IgD-negative memory B cell (primary cell): ENCODE measurements around the gene CNN2. TPM values are rescaled to one million over a fixed set of nuclear protein-coding genes. Genes with fewer than 3 reads are reported as not detected.

ENCODE experiments used
- H3K27ac Mint-ChIP-seq, 3 donors: one replicate each; pipeline ENCODE4 v1.8.0; 2020 to 2022; ENCODE audit warnings: mild to moderate bottlenecking in 3 of 3, mixed read lengths in 3 of 3, moderate library complexity in 1 of 3
- H3K27me3 Mint-ChIP-seq: one replicate; pipeline ENCODE4 v1.8.0; 2021; ENCODE audit warnings: mixed read lengths
- H3K36me3 Mint-ChIP-seq: one replicate; pipeline ENCODE4 v1.8.0; 2020; ENCODE audit warnings: mild to moderate bottlenecking, mixed read lengths
- H3K4me1 Mint-ChIP-seq, 3 donors: one replicate each; pipeline ENCODE4 v1.8.0; 2020 to 2022; ENCODE audit warnings: mixed read lengths in 3 of 3, mild to moderate bottlenecking in 1 of 3
- H3K4me3 Mint-ChIP-seq, 4 donors: one replicate each; pipeline ENCODE4 v1.8.0; 2020 to 2022; ENCODE audit warnings: mild to moderate bottlenecking in 4 of 4, mixed read lengths in 4 of 4, moderate library complexity in 3 of 4
- H3K9me3 Mint-ChIP-seq, 3 donors: one replicate each; pipeline ENCODE4 v1.8.0; 2020 to 2021; ENCODE audit warnings: mixed read lengths in 3 of 3, mild to moderate bottlenecking in 1 of 3
- polyA plus RNA-seq: library from polyadenylated mRNA; unstranded; fragments of 300-500 nt; fragmentation: Illumina TruSeq; gene quantifications from one replicate; pipeline ENCODE4 v1.2.3, GENCODE V29; 2021

CNN2 gene
- polyA plus RNA-seq, 1 donor from 2014 or later: 596 TPM

DNA sequence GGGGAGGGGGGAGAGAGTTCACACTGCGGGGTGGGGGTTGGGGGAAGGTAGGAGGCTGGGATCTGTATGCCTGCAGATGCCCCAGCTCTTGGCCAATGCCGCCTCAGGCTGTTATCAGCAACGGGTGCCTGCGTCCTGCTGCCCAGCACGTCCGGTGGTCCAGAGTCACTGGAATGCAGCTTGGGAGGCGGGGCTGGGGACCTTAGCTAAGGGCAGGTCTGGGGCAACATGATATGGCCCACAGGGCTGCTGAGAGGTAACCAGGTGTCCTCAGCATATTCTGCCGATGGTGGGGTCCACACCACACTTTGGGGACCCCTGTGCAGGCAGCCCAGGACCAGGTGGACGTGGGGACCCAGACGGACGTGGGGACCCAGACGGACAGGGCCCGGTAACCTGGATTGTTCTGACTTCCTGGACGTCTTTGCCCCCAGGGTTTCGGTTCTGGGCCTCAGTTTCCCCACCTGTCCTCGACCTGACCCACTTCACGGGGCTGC lies 39.9 kb downstream of the CNN2 start:
- Mint-ChIP-seq H3K9me3 (no peaks in the 10 kb centered on the region), H3K36me3 (peaks cover 6% of the 10 kb centered on the region), H3K27ac (peak overlapping the region; percentile 82 to 97 (median 88)), H3K27me3 (no peaks in the 10 kb centered on the region), H3K4me1 (peaks cover 6 to 24% (median 8%) of the 10 kb centered on the region in 3 donors), H3K4me3 (peak overlapping the region in 3 of 4 donors; percentile 82 to 89 (median 85))

DNA sequence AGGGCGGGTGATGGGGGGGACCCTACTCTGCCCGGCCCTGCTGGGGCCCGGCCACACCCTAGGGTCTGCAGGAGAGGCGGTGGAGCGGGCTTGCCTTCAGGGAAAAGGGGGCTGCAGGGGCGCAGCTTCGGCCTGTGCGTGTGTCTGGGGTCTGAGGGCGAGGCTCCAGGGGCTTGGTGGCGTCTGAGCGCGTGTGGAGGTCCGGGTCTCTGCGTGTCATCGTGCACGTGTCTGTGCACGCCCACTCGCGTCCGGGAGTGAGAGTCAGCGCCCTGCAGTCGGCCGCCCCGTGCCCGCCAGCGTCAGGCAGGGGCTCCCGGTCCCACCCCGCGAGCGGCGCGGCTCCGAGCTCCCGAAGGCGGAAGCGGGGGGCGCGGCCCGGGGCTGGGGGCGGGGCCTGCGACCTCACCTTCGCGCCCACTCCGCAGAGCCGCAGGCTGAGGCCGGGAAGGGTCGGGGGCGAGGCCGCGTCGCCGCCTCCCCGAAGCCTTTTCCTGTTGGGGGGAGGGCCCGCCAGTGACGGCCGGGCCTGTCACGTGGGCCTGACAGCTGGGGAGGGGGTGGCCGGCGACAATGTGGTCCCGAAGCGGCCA lies 40.4 kb downstream of the CNN2 start, which contains the start of gene ARHGAP45:
Gene ARHGAP45, plus strand, starts transcription at position 420 of the 593 bp plus-strand sequence. CDS start 239 bp downstream, outside the sequence.
- Mint-ChIP-seq H3K4me3 (peak within 1 kb of the TSS; percentile 85 to 98 (median 94)), H3K36me3 (peaks cover 7% of the 10 kb centered on the region), H3K27ac (peak within 1 kb of the TSS; percentile 91 to 97 (median 92)), H3K9me3 (no peaks in the 10 kb centered on the region), H3K27me3 (no peaks in the 10 kb centered on the region), H3K4me1 (peaks cover 8 to 27% (median 9%) of the 10 kb centered on the region in 3 donors)

DNA sequence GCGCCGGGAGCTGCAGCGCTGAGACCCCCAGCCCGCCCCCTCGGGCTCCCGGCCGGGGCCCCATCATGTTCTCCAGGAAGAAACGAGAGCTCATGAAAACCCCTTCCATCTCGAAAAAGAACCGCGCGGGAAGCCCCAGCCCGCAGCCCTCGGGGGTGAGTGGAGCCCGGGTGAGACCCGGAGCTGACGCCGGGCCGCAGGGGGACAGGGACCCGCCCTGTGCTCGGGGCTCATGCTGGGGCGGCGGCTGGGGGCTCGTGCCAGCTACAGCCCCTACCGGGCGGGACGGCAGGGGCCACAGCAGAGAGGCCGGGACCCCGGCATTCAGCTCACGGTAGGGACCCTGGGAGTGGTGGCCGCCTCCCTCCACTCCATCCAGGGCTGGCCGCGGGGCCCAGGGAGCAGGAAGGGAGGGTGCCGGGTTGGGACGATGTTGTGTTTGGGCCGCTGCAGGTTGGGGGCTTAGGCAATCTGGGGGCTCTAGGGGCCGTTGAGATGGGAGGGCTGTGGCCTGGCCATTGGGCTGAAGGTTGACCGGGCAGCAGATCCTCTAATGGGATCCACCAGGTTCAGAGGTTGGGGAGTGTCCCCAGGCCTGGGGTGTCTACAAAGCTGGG lies 41.0 kb downstream of the CNN2 start:
- peaks cover 7% of the 10 kb centered on the region for H3K36me3 Mint-ChIP-seq
- H3K4me3 Mint-ChIP-seq: peak overlapping the region; percentile 85 to 98 (median 94)
- H3K27ac Mint-ChIP-seq: peak overlapping the region; percentile 91 to 97 (median 92)
- no peaks in the 10 kb centered on the region for H3K9me3 Mint-ChIP-seq
- no peaks in the 10 kb centered on the region for H3K27me3 Mint-ChIP-seq
- peaks cover 8 to 29% (median 11%) of the 10 kb centered on the region in 3 donors for H3K4me1 Mint-ChIP-seq

DNA sequence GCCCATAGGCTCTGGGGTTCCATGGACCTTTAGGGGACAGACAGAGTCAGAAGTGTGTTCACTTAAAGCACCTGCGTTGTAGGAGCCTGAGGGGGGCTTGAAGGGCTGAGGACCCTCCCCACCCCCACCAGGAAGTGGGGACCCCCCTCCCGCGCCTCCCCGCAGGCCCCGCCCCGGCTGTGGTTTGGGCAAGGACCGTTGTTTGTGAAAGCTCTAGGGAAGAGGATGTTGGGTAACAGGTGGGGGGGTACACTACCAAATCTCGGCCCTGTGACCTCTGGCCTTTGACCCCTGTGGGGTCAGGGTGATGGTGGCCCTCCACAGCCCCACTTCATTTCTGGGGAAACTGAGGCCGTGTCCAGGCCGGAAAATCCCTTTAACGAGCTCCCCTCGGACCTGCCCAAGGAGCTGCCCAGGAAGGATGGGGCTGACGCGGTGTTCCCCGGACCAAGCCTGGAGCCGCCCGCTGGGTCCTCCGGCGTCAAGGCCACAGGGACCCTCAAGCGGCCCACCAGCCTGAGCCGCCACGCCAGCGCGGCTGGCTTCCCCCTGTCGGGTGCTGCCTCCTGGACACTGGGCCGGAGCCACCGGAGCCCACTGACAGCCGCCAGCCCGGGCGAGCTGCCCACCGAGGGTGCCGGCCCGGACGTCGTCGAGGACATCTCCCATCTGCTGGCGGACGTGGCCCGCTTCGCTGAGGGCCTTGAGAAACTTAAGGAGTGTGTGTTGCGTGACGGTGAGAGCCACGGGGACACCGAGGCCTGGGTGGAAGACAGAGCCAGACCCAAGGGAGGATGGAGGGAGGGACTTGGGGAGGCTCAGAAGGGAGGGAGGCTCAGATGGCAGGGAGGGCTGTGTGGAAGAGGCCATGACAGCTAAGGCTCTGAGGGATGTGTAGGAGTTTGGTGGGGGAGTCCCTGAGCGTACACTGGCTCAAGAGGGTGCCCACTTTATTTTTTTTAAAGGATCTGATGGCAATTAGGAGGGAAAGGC lies 41.9 kb downstream of the CNN2 start:
- H3K4me1 Mint-ChIP-seq: peaks cover 8 to 30% (median 17%) of the 10 kb centered on the region in 3 donors
- peak overlapping the region; percentile 85 to 98 (median 94) for H3K4me3 Mint-ChIP-seq
- peaks cover 7% of the 10 kb centered on the region for H3K36me3 Mint-ChIP-seq
- H3K27me3 Mint-ChIP-seq: no peaks in the 10 kb centered on the region
- peak overlapping the region; percentile 91 to 97 (median 92) for H3K27ac Mint-ChIP-seq
- H3K9me3 Mint-ChIP-seq: no peaks in the 10 kb centered on the region

DNA sequence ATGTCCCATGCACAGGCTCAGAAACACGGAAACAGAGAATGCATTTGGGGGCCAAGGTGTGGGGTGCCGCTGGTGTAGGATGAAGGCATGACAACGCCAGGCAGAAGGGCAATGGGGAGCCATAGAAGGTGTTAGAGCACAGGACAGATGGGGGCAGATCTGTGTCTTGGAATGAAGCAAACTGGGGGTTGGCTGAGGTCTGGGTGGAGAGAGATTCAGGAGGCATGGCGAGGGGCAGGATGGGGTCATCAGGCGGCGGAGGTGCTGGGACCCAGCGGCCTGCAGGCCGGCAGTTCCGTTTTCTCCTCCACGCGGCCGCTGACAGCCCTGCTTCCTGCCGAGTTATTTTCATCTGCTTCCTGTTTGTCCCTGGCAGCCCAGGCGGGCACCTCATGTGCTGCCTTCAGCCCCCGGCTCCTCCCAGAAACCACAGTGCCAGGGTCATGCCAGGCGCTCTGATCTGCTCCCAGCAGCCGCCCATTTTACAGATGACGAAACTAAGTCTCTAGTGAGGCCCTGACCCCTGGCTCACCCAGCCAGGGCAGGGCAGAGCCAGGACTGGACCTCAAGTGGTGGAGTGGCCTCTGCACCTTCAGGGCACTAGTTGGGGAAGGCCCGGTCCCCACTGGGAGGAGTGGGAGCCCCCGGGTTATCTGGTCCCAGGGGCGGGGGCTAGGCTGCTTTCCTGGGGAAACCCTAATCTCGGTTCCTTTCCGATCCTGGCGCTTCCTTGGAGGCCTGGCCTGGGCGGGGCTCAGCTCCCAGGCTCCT lies 42.8 kb downstream of the CNN2 start:
- H3K9me3 Mint-ChIP-seq: no peaks in the 10 kb centered on the region
- H3K4me3 Mint-ChIP-seq: peak overlapping the region; percentile 85 to 98 (median 94)
- peaks cover 8 to 23% (median 19%) of the 10 kb centered on the region in 3 donors for H3K4me1 Mint-ChIP-seq
- H3K27ac Mint-ChIP-seq: peak overlapping the region; percentile 90 to 97 (median 92)
- H3K27me3 Mint-ChIP-seq: no peaks in the 10 kb centered on the region
- peaks cover 7% of the 10 kb centered on the region for H3K36me3 Mint-ChIP-seq

DNA sequence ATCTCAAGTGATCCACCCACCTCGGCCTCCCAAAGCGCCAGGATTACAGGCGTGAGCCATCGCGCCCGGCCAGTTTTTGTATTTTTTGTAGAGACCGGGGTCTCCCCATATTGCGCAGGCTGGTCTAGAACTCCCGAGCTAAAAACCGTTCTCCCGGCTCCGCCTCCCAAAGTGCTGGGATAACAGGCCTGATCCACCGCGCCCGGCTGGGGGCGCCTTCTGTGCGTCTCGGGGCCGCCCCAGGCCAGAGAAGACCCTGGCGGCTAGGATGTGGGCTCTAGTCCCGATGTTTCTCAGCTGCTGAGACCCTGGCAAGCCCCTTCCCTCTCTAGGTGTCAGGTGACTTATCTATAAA lies 44.1 kb downstream of the CNN2 start:
- Mint-ChIP-seq H3K36me3 (peaks cover 7% of the 10 kb centered on the region), H3K4me3 (peak overlapping the region in 1 of 4 donors; percentile 33), H3K4me1 (peaks cover 10 to 20% (median 16%) of the 10 kb centered on the region in 3 donors), H3K9me3 (no peaks in the 10 kb centered on the region), H3K27me3 (no peaks in the 10 kb centered on the region), H3K27ac (peak overlapping the region in 2 of 3 donors; percentile 73 to 97)

DNA sequence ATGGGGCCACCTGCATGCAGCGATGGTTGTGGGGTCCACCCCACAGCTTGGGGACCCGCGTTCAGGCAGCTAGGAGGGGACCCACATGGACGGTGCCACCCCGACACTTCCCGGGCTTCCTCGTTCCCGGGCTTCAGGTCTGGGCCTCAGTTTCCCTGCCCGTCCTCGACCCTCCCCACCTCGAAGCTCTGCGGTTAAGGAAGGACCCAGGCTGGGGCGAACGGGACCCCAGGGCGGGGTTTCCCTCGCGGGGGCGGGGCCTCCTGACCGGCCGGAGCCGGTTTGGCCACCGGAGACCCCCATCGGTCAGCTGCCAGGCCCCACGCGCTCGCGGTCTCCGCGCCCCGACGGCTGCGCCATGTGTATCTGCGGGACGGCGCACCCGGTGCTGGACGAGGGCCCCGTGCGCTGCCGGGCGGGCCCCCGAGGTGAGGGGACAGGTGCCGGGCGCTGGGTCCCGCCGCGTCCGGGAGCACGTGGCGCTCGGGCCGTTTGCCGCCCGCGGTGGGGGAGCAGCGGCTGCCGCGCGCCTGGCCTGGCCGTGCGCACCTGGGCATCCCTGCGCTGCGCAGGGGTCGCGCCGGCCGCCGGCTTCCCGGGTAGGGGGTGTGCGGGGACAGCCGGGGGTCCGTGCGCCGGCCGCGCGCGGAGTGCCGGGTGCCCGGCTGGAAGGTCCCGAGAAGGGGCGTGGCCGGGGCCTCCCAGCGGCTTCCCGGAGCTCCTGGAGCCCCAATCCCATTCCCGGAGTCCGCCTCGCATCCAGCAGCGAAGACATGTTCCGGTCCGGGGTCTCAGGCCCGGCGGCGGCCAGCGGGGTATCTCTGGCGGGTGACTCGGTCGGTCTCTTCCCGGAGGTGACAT lies 44.8 kb downstream of the CNN2 start:
- Mint-ChIP-seq H3K36me3 (peaks cover 7% of the 10 kb centered on the region), H3K4me1 (peaks cover 15 to 26% (median 22%) of the 10 kb centered on the region in 3 donors), H3K4me3 (peak overlapping the region in 1 of 4 donors; percentile 40), H3K9me3 (no peaks in the 10 kb centered on the region), H3K27me3 (no peaks in the 10 kb centered on the region), H3K27ac (peak overlapping the region in 1 of 3 donors; percentile 97)

DNA sequence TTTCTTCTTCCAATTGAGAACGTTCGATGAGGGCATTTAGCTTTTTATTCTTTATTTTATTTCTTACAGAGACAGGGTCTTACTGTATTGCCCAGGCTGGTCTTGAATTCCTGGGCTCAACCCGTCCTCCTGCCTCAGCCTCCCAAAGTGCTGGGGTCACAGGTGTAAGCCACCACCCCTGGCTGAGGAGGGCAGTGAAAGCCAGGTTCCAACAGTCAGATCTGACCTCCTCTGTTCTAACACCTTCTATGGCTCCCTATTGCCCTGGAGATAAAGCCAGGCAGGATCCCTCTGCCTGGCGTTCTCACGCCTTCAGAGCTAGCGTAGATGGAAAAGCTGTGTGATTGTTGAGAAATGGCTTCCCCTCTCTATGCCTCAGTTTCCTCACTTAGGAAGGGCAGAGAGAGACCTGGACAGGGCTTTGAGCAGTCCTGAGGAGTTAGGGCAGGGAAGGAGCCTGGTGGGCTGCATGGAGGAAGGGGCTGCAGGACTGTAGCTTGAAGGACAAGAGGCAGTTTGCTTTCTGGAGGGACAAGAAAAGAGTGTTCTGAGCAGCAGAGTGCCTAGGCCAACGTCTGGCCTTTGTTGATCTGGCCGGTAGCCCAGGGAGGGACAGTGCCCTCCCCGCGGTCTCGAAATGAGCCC lies 46.1 kb downstream of the CNN2 start:
- Mint-ChIP-seq H3K27ac (peak overlapping the region; percentile 83 to 100 (median 90)), H3K27me3 (no peaks in the 10 kb centered on the region), H3K4me3 (peak overlapping the region in 3 of 4 donors; percentile 4 to 72 (median 71)), H3K4me1 (peaks cover 22 to 32% (median 29%) of the 10 kb centered on the region in 3 donors), H3K9me3 (no peaks in the 10 kb centered on the region), H3K36me3 (peaks cover 11% of the 10 kb centered on the region)

DNA sequence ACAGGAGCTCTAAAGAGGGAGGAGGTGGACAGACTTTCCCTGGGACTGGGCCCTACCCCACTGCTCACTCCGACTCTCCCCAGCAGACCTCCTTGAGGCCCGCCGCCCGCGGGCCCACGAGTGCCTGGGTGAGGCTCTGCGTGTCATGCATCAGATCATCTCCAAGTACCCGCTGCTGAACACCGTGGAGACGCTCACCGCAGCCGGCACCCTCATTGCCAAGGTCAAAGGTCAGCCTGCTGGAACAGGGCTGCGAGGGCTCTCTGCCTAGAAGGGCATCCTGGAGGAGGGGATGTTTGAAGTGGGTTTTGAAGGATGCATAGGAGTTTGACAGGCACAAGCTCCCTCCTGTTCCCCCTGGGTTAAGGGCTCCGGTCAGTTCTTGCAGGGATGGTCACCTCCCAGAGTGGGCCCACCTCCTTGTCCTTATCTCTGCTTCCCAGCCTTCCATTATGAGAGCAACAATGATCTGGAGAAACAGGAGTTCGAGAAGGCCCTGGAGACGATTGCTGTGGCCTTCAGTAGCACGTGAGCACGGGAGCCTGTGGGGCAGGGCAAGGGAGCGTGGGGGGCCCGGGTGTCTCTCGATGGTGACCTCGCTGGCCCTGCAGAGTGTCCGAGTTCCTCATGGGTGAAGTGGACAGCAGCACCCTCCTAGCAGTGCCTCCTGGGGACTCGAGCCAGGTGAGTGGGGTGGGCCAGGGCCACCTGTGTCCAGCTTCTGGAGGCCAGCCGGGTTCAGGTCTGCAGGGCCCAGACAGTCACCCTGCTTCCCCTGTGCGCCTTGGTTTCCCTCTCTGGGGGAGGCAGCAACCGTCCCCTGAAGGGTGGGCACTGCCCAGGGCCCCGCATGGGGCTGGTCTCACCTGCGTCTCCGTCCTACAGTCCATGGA lies 46.9 kb downstream of the CNN2 start:
- Mint-ChIP-seq H3K36me3 (peaks cover 11% of the 10 kb centered on the region), H3K4me1 (peaks cover 22 to 33% (median 29%) of the 10 kb centered on the region in 3 donors), H3K27ac (peak overlapping the region; percentile 90 to 100 (median 90)), H3K9me3 (no peaks in the 10 kb centered on the region), H3K27me3 (no peaks in the 10 kb centered on the region), H3K4me3 (peak overlapping the region; percentile 4 to 75 (median 18))

DNA sequence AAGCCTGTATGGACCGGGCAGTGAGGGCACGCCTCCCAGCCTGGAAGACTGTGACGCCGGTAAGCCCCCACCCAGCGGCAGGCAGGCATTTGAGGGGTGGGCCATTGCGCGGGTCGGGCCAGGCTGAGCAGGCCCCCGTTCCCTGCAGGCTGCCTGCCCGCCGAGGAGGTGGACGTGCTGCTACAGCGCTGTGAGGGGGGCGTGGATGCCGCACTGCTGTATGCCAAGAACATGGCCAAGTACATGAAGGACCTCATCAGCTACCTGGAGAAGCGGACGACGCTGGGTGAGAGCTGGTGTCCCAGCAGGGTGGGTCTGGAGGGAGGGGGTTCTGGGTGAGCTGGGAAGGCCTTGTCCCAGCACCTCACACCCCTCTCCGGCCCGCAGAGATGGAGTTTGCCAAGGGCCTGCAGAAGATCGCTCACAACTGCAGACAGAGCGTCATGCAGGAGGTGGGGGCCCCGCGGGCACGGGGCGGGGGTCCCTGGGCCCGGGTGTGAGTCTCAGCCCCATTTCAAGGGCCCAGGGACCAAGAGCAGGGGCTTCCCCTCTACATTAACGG lies 47.6 kb downstream of the CNN2 start:
- Mint-ChIP-seq H3K4me3 (peak overlapping the region in 2 of 4 donors; percentile 73 to 75), H3K9me3 (no peaks in the 10 kb centered on the region), H3K36me3 (peaks cover 9% of the 10 kb centered on the region), H3K27me3 (no peaks in the 10 kb centered on the region), H3K4me1 (peaks cover 18 to 29% (median 26%) of the 10 kb centered on the region in 3 donors), H3K27ac (peak overlapping the region in 2 of 3 donors; percentile 90 to 100)

DNA sequence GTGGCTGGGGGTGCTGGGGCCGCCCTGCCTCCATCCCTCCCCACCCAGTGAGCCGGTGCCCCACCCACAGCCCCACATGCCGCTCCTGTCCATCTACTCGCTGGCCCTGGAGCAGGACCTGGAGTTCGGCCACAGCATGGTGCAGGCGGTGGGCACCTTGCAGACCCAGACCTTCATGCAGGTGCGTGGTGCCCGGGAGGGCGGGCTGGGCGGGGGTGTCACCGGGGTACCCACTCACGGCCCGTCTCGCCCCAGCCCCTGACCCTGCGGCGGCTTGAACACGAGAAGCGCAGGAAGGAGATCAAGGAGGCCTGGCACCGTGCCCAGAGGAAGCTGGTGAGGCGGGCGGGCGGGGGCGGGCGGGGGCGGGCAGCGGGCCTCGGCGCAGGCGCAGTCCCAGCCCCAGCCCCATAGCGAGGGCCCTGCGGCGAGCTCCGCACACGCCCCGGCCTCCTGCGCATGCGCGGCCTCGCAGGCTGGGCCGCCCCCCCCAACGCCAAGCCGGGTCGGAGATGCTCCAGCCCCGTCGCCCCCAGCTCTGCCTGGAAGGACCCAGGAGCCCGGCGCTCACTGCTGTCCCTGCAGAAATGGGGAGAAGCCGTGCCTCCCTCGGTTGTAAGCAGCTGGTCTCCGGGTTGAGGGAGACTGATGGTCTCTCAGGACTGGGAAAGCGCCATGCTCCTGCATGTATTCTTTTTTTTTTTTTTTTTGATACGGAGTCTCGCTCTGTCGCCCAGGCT lies 48.3 kb downstream of the CNN2 start:
- Mint-ChIP-seq H3K36me3 (peaks cover 6% of the 10 kb centered on the region), H3K4me1 (peaks cover 14 to 29% (median 22%) of the 10 kb centered on the region in 3 donors), H3K9me3 (no peaks in the 10 kb centered on the region), H3K27me3 (no peaks in the 10 kb centered on the region), H3K27ac (peak overlapping the region; percentile 96 to 100 (median 98)), H3K4me3 (peak overlapping the region; percentile 62 to 95 (median 90))
